Activated T-cell treated with anti-CD3 and anti-CD28 coated beads, Interleukin-2, amount 50 U/mL, for 4 hours (primary cell): ENCODE data around the gene OR6C2. TPM values are rescaled to one million over a fixed set of nuclear protein-coding genes. Genes with fewer than 3 reads are reported as not detected.
"Not testable (repeated sequence)": the region's sequence is repeated elsewhere in the genome, so short reads cannot be mapped to it uniquely, and the experiment has no call there.

Experiments
- ATAC-seq, 2 donors: fragments of 200-7000 bp; cut with Tn5 transposase; one replicate each; pipeline ENCODE4 v1.10.0; 2021
- DNase-seq: peaks from one replicate; pipeline ENCODE4 v3.0.0-alpha.2; 2020
- H3K27me3 Mint-ChIP-seq: one replicate; pipeline ENCODE4 v1.8.0; 2021; ENCODE audit warnings: low read depth, mixed read lengths
- H3K36me3 Mint-ChIP-seq: one replicate; pipeline ENCODE4 v1.8.0; 2022; ENCODE audit warnings: mixed read lengths; ENCODE audit not compliant: insufficient read depth
- H3K4me1 Mint-ChIP-seq: one replicate; pipeline ENCODE4 v1.8.0; 2021; ENCODE audit warnings: low read depth, mixed read lengths
- H3K4me3 Mint-ChIP-seq: one replicate; pipeline ENCODE4 v1.8.0; 2021; ENCODE audit warnings: mild to moderate bottlenecking, moderate library complexity, mixed read lengths
- H3K9me3 Mint-ChIP-seq: one replicate; pipeline ENCODE4 v1.8.0; 2021; ENCODE audit warnings: mixed read lengths
- total RNA-seq, 3 donors: library from RNA; stranded (reverse); gene quantifications; one replicate each; pipeline ENCODE4 v1.2.1, GENCODE V29; 2021

The OR6C2 gene
- total RNA-seq, 3 donors from 2014 or later, result not detected

GRCh38 chr12:55445357-55445756 lies 1.5 kb downstream of the OR6C2 start:
- Mint-ChIP-seq H3K9me3 (peaks cover 9% of the 10 kb centered on the region), H3K27me3 (peaks cover 7% of the 10 kb centered on the region), H3K4me1 (no peaks in the 10 kb centered on the region), H3K36me3 (no peaks in the 10 kb centered on the region), H3K4me3 (no peak overlapping the region)
- no peak for DNase-seq
- no peak for ATAC-seq

- Mint-ChIP-seq H3K4me3 (no peak overlapping the region), H3K36me3 (no peaks in the 10 kb centered on the region), H3K4me1 (no peaks in the 10 kb centered on the region), H3K27me3 (peaks cover 8% of the 10 kb centered on the region), H3K9me3 (peaks cover 3% of the 10 kb centered on the region)
- ATAC-seq (no peak), DNase-seq (no peak)
Observed at GRCh38 chr12:55446326-55446725, 2.5 kb downstream of the OR6C2 start.

GRCh38 chr12:55448825-55449224 lies 4.9 kb downstream of the OR6C2 start:
- H3K36me3 Mint-ChIP-seq, result no peaks in the 10 kb centered on the region
- no peaks in the 10 kb centered on the region for H3K9me3 Mint-ChIP-seq
- ATAC-seq (no peak), DNase-seq (no peak)
- peaks cover 24% of the 10 kb centered on the region for H3K27me3 Mint-ChIP-seq
- H3K4me1 Mint-ChIP-seq, result no peaks in the 10 kb centered on the region
- no peak overlapping the region for H3K4me3 Mint-ChIP-seq

GRCh38 chr12:55464926-55465325 lies 21.1 kb downstream of the OR6C2 start:
- DNase-seq, H3K4me1 Mint-ChIP-seq, H3K9me3 Mint-ChIP-seq, H3K4me3 Mint-ChIP-seq, H3K36me3 Mint-ChIP-seq, ATAC-seq: not testable (repeated sequence)
- H3K27me3 Mint-ChIP-seq, result peaks cover 26% of the 10 kb centered on the region

- DNase-seq (no peak), ATAC-seq (no peak)
- H3K36me3 Mint-ChIP-seq, result no peaks in the 10 kb centered on the region
- H3K27me3 Mint-ChIP-seq, result peaks cover 15% of the 10 kb centered on the region
- H3K4me3 Mint-ChIP-seq, result no peak overlapping the region
- no peaks in the 10 kb centered on the region for H3K4me1 Mint-ChIP-seq
- H3K9me3 Mint-ChIP-seq, result no peaks in the 10 kb centered on the region
Observed at GRCh38 chr12:55467836-55468235, 24.0 kb downstream of the OR6C2 start.

GRCh38 chr12:55469291-55469690 lies 25.4 kb downstream of the OR6C2 start:
- H3K4me1 Mint-ChIP-seq, result no peaks in the 10 kb centered on the region
- DNase-seq, result no peak
- H3K4me3 Mint-ChIP-seq, result no peak overlapping the region
- ATAC-seq, result no peak
- H3K27me3 Mint-ChIP-seq, result peaks cover 18% of the 10 kb centered on the region
- no peaks in the 10 kb centered on the region for H3K9me3 Mint-ChIP-seq
- H3K36me3 Mint-ChIP-seq, result no peaks in the 10 kb centered on the region

DNA sequence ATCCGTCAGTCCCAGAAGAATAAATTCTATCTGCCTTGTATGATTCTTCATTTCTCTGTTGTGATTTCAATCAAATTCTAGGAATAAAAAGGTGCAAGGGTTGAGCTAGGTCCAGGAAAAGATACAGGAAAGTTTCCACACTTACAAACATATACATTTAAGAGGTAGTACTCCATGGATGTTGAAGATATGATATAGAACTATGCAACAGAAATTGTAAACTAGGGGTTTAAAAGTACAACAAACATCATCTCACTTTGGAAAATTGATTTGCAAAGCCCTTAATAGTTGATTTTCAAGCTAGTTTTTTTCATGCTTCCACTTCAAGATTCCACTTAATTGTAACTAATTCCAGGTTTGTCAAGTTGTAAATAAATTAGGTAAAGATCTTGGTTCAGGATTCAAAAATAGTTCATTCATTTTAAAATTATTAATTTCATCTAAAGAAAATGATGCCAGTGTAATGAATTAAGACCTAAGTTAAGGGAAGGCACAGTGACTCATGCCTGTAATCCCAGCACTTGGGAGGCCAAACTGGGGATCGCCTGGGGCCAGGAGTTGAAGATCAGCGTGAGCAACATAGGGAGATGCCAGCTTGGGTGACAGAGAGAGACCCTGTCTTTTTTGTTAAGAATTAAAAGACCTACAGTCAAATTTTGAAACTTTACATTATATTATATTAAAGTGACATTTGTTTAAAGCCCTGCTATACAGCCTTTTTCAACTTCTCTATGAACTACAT lies 26.4 kb downstream of the OR6C2 start, which contains the start of gene OR6C70:
Gene OR6C70, minus strand, starts transcription at position 51 of the 742 bp plus-strand sequence. Its CDS starts 0 bp downstream, at position 51.
- no peaks in the 10 kb centered on the region for H3K9me3 Mint-ChIP-seq
- DNase-seq, result no peak
- H3K4me1 Mint-ChIP-seq, result no peaks in the 10 kb centered on the region
- no peaks in the 10 kb centered on the region for H3K36me3 Mint-ChIP-seq
- no peak for ATAC-seq
- no peak within 1 kb of the TSS for H3K4me3 Mint-ChIP-seq
- peaks cover 18% of the 10 kb centered on the region for H3K27me3 Mint-ChIP-seq

DNA sequence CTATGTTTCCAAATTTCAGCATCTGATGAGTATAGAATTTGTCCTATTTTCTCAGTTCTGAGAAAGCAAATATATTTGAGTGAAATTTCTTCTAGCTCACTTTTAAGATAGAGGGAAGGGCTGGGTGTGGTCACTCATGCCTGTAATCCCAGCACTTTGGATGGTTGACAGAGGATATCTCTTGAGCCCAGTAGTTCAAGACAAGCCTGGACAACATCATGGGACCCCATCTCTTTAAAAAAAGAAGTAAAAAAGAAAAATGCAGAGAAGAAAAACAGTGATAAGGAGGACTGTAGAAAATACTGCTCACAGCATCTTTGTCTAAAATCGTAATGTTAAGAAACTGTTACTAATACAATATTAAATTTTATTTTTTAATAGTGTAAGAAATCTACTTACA lies 28.4 kb downstream of the OR6C2 start:
- no peaks in the 10 kb centered on the region for H3K9me3 Mint-ChIP-seq
- DNase-seq, result no peak
- no peak for ATAC-seq
- no peaks in the 10 kb centered on the region for H3K36me3 Mint-ChIP-seq
- H3K4me1 Mint-ChIP-seq, result no peaks in the 10 kb centered on the region
- no peak overlapping the region for H3K4me3 Mint-ChIP-seq
- H3K27me3 Mint-ChIP-seq, result peaks cover 17% of the 10 kb centered on the region

- not testable (repeated sequence) for ATAC-seq, DNase-seq, H3K9me3 Mint-ChIP-seq, H3K4me1 Mint-ChIP-seq, H3K36me3 Mint-ChIP-seq, H3K4me3 Mint-ChIP-seq
- H3K27me3 Mint-ChIP-seq, result peaks cover 32% of the 10 kb centered on the region
Observed at GRCh38 chr12:55479136-55479535, 35.3 kb downstream of the OR6C2 start.

DNA sequence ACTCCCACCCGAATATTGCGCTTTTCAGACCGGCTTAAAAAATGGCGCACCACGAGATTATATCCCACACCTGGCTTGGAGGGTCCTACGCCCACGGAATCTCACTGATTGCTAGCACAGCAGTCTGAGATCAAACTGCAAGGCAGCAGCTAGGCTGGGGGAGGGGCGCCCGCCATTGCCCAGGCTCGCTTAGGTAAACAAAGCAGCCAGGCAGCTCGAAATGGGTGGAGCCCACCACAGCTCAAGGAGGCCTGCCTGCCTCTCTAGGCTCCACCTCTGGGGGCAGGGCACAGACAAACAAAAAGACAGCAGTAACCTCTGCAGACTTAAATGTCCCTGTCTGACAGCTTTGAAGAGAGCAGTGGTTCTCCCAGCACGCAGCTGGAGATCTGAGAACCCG lies 40.4 kb downstream of the OR6C2 start:
- not testable (repeated sequence) for H3K36me3 Mint-ChIP-seq, H3K4me1 Mint-ChIP-seq
- peaks cover 34% of the 10 kb centered on the region for H3K27me3 Mint-ChIP-seq

DNA sequence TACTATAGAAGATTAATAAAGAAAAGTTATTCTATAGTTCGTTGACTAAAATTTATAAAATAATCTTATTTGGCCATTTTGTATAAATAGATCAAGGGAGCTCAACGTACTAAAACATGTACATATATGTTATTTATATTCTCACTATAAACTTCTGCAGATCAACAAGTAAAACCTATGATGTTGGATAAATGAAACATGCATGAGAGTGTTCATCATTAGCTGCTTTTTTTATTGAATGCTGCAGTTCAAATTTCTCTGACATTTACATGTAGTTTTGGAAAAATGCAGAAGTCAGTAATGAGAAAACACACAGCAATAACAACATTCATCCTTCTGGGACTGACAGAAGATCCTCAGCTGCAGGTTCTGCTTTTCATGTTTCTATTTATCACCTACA lies 48.2 kb downstream of the OR6C2 start, which contains the start of gene OR6C68:
Gene OR6C68, plus strand, starts transcription at position 301 of the 400 bp plus-strand sequence. Its CDS starts 0 bp downstream, at position 301.
- H3K27me3 Mint-ChIP-seq, result peaks cover 12% of the 10 kb centered on the region

More for the DNA sequence above, 40.4 kb downstream of the OR6C2 start:
- not testable (repeated sequence) for H3K4me3 Mint-ChIP-seq, H3K9me3 Mint-ChIP-seq, ATAC-seq, DNase-seq

GRCh38 chr12:55495490-55495889 lies 51.6 kb downstream of the OR6C2 start:
- ATAC-seq (no peak), DNase-seq (no peak)
- no peaks in the 10 kb centered on the region for H3K9me3 Mint-ChIP-seq
- H3K4me3 Mint-ChIP-seq, result no peak overlapping the region
- no peaks in the 10 kb centered on the region for H3K36me3 Mint-ChIP-seq
- peaks cover 2% of the 10 kb centered on the region for H3K4me1 Mint-ChIP-seq
- peaks cover 14% of the 10 kb centered on the region for H3K27me3 Mint-ChIP-seq

More for the DNA sequence above, 48.2 kb downstream of the OR6C2 start, which contains the start of gene OR6C68:
- Mint-ChIP-seq H3K4me3 (no peak within 1 kb of the TSS), H3K9me3 (no peaks in the 10 kb centered on the region), H3K4me1 (no peaks in the 10 kb centered on the region), H3K36me3 (no peaks in the 10 kb centered on the region)
- DNase-seq (no peak), ATAC-seq (no peak)

DNA sequence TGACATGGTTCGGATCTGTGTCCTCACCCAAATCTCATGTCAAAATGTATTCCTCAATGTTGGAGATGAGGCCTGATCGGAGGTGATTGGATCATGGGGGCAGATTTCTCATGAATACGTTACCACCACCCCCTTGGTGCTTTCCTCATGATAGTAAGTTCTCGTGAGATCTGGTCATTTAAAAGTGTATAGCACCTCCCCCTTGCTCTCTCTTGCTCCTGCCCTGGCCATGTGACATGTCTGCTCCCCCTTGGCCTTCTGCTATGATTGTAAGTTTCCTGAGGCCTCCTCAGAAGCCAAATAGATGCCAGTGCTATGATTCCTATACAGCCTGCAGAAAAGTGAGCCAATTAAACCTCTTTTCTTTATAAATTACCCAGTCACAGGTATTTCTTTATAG lies 55.4 kb downstream of the OR6C2 start:
- H3K9me3 Mint-ChIP-seq, result no peaks in the 10 kb centered on the region
- H3K27me3 Mint-ChIP-seq, result peaks cover 14% of the 10 kb centered on the region
- H3K36me3 Mint-ChIP-seq, result no peaks in the 10 kb centered on the region
- peaks cover 2% of the 10 kb centered on the region for H3K4me1 Mint-ChIP-seq
- DNase-seq, result no peak
- H3K4me3 Mint-ChIP-seq, result no peak overlapping the region
- no peak for ATAC-seq

GRCh38 chr12:55499810-55500252 lies 56.0 kb downstream of the OR6C2 start:
- ATAC-seq (no peak), DNase-seq (no peak)
- Mint-ChIP-seq H3K27me3 (peaks cover 14% of the 10 kb centered on the region), H3K4me1 (peaks cover 2% of the 10 kb centered on the region), H3K4me3 (no peak overlapping the region), H3K9me3 (no peaks in the 10 kb centered on the region), H3K36me3 (no peaks in the 10 kb centered on the region)

DNA sequence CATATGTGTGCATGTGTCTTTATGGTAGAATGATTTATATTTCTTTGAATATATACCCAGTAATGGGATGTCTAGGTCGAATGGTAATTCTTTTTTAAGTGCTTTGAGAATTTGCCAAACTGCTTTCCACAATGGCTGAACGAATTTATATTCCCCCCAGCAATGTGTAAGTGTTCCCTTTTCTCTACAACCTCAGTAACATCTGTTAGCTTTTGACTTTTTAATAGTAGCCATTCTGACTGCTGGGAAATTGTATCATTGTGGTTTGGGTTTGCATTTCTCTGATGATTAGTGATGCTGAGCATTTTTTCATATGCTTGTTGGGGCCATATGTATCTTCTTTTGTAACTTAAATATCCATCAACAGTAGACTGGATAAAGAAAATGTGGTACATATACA lies 57.7 kb downstream of the OR6C2 start:
- ATAC-seq, result no peak
- no peak for DNase-seq
- Mint-ChIP-seq H3K27me3 (peaks cover 12% of the 10 kb centered on the region), H3K4me3 (no peak overlapping the region), H3K9me3 (no peaks in the 10 kb centered on the region), H3K36me3 (no peaks in the 10 kb centered on the region), H3K4me1 (peaks cover 2% of the 10 kb centered on the region)
